ENCODE data around the gene MRPL21. TPM values are rescaled to one million over a fixed set of nuclear protein-coding genes. Genes with fewer than 3 reads are reported as not detected.

Gene MRPL21
- total and polyA plus RNA-seq, 2 of the 8 experiments (the other 6 are each of a cell fraction or from before 2014, with no cell fraction given) = 102 to 107 TPM

- Histone ChIP-seq H3K14ac (ENCODE audit: insufficient read length) (no peak overlapping the region), H2BK15ac (ENCODE audit: low read length) (no peak overlapping the region), H4K91ac (replicated peaks; ENCODE audit: insufficient read length, low read length) (no peak overlapping the region), H3K79me1 (ENCODE audit: low read depth, low read length) (peaks cover 5% of the 10 kb centered on the region), H3K23me2 (ENCODE audit: low read depth, low read length) (no peaks in the 10 kb centered on the region), H4K5ac (ENCODE audit: insufficient read length, low read depth, low read length) (no peak overlapping the region), H3K4me1 (replicated peaks in 1 of 4; ENCODE audit: control insufficient read depth in 3 of 4, insufficient read depth in 4 of 4, low read length in 3 of 4) (no peaks in the 10 kb centered on the region), H3K36me3 (ENCODE audit: control insufficient read depth in 2 of 4, insufficient read depth in 4 of 4, low read length in 3 of 4) (peaks cover 14 to 57% (median 45%) of the 10 kb centered on the region in 4 experiments; a peak in 7 of 8 replicates), H3K9ac (replicated peaks in 1 of 4; ENCODE audit: extremely low read depth in 1 of 4, low read depth in 3 of 4, low read length in 3 of 4) (no peak overlapping the region), H2BK12ac (ENCODE audit: low read depth, low read length) (no peak overlapping the region), H3K23ac (ENCODE audit: insufficient read length) (no peak overlapping the region), H2BK5ac (ENCODE audit: low read depth, low read length) (no peak overlapping the region), H3K18ac (ENCODE audit: extremely low read depth, low read length) (no peak overlapping the region), H2AK5ac (ENCODE audit: low read depth, low read length) (no peak overlapping the region), H3K27me3 (replicated peaks in 1 of 4; ENCODE audit: control insufficient read depth in 3 of 4, extremely low read depth in 1 of 4, insufficient read depth in 3 of 4, low read length in 3 of 4) (no peaks in the 10 kb centered on the region), H4K8ac (ENCODE audit: extremely low read depth, insufficient read depth, low read length) (no peak overlapping the region), H3K79me2 (ENCODE audit: control insufficient read depth in 1 of 2, insufficient read depth in 2 of 2, low read length in 2 of 2) (peaks cover 3 to 25% of the 10 kb centered on the region in 2 experiments; a peak in 2 of 4 replicates), H2AFZ (ENCODE audit: low read length) (no peak overlapping the region), H3K4ac (replicated peaks; ENCODE audit: insufficient read length, low read depth, low read length) (no peak overlapping the region), H3K9me3 (ENCODE audit: insufficient read depth in 2 of 2, low read depth in 1 of 2, low read length in 1 of 2) (no peaks in the 10 kb centered on the region), H3K4me3 (ENCODE audit: extremely low read depth in 1 of 4, insufficient read depth in 2 of 4, low read depth in 3 of 4, low read length in 4 of 4) (no peak overlapping the region), H4K20me1 (replicated peaks in 1 of 2; ENCODE audit: control insufficient read depth in 1 of 2, insufficient read depth in 2 of 2, low read length in 2 of 2) (peaks cover 12 to 14% of the 10 kb centered on the region in 2 experiments), H3K27ac (ENCODE audit: low read depth, low read length) (no peak overlapping the region), H3K56ac (replicated peaks; ENCODE audit: insufficient read length, low read depth, low read length) (no peak overlapping the region), H2BK20ac (ENCODE audit: low read length) (no peak overlapping the region), H3K4me2 (ENCODE audit: insufficient read depth in 1 of 2, low read depth in 2 of 2, low read length in 2 of 2) (no peak overlapping the region), H2BK120ac (replicated peaks; ENCODE audit: low read depth, low read length) (no peak overlapping the region)
- 93% methylated on average over 9 of the region's 9 CpGs; no CpG with 5 or more reads in 1 of the 2 experiments for WGBS, 2 experiments (ENCODE audit: extremely low coverage in 1 of 2, insufficient coverage in 1 of 2, insufficient read length in 1 of 2, insufficient replicate concordance in 2 of 2, low coverage in 1 of 2, low lambda C conversion rate in 2 of 2, missing lambda C conversion rate in 1 of 2)
- POLR2A ChIA-PET (ENCODE audit: partially characterized antibody) = no interaction called here
- TF ChIP-seq GABPA (IDR thresholded peaks at IDR 0.05; ENCODE audit: borderline replicate concordance, insufficient read depth, low read length) (no peak), KDM4A (IDR thresholded peaks at IDR 0.05; ENCODE audit: low read depth, low read length, severe bottlenecking) (no peak), YY1 (IDR thresholded peaks at IDR 0.05; ENCODE audit: low read depth, low read length) (no peak), EGR1 (IDR thresholded peaks at IDR 0.05; ENCODE audit: borderline replicate concordance, low read depth, low read length) (no peak), BRCA1 (IDR thresholded peaks at IDR 0.05; ENCODE audit: low read depth, low read length) (no peak), ZNF274 (IDR thresholded peaks at IDR 0.05; ENCODE audit: borderline replicate concordance, extremely low read depth, low read length) (no peak), SAP30 (IDR thresholded peaks at IDR 0.05; ENCODE audit: insufficient read depth, insufficient replicate concordance, low read length) (no peak)
- DNase-seq (ENCODE audit: low read depth in 1 of 2, low spot score in 2 of 2) (no peak), FAIRE-seq (no peak)
- CTCF ChIA-PET (ENCODE audit: partially characterized antibody) = interaction anchor here (0.9 kb wide), 1 partner anchor 206 kb away, joined by 3 read pairs; no protein-coding TSS in a partner anchor
Observed at GRCh38 chr11:68897441-68897840, 6.2 kb downstream of the MRPL21 start.
